Uterus (tissue), 4 donors: Measurements from ENCODE around the gene PRX. TPM values are rescaled to one million over a fixed set of nuclear protein-coding genes. Genes with fewer than 3 reads are reported as not detected.
A peak's percentile ranks its signal among the peaks of the same experiment; 100 is the strongest.

Experiments used
- DNase-seq, 2 donors: peaks; one replicate each; pipeline ENCODE4 v3.0.0-alpha.2; 2019 to 2020
- H3K27ac ChIP-seq, 2 donors: fragments of 200-600 bp; sonication (generic); 1 replicate in 1 of 2; 2 replicates in 1 of 2; pipeline ENCODE4 v1.5.1; 2016 to 2018
- H3K27me3 ChIP-seq, 2 donors: fragments of 200-600 bp; sonication (generic); one replicate each; pipeline ENCODE4 v1.5.1; 2018 to 2019; ENCODE audit warnings: control low read depth in 1 of 2
- H3K36me3 ChIP-seq, 2 donors: fragments of 200-600 bp; sonication (generic); one replicate each; pipeline ENCODE4 v1.5.1; 2019; ENCODE audit warnings: control low read depth in 1 of 2
- H3K4me1 ChIP-seq, 2 donors: fragments of 200-600 bp; sonication (generic); one replicate each; pipeline ENCODE4 v1.5.1; 2018 to 2019; ENCODE audit warnings: control low read depth in 1 of 2
- H3K4me3 ChIP-seq, 2 donors: fragments of 200-600 bp; sonication (generic); 1 replicate in 1 of 2; 2 replicates in 1 of 2; pipeline ENCODE4 v1.5.1; 2018 to 2019; ENCODE audit warnings: mild to moderate bottlenecking in 1 of 2
- H3K9me3 ChIP-seq, 2 donors: fragments of 200-600 bp; sonication (generic); one replicate each; pipeline ENCODE4 v1.5.1; 2019; ENCODE audit warnings: control low read depth in 1 of 2
- POLR2A ChIP-seq, 2 donors: fragments of 450-650 bp; IDR thresholded peaks; one replicate each; pipeline ENCODE4 v1.6.1; 2016; ENCODE audit warnings: antibody characterized with exemption in 2 of 2, mild to moderate bottlenecking in 1 of 2, moderate library complexity in 1 of 2
- intact Hi-C: fragments of 100-400 bp; cut with DNase I; formaldehyde crosslinking; loops from one replicate; pipeline ENCODE4 v1.15.1; 2023; ENCODE audit warnings: low total_unique reads
- total RNA-seq, 4 donors: library from RNA; depleted of rRNA in 3 of 4; stranded (reverse); fragments of >200 nt in 3 of 4; gene quantifications; one replicate each; pipeline versions ENCODE4 v1.1.0 to v1.2.4, GENCODE V29; 2014 to 2023
- TF ChIP-seq, protein P1 (sequence below), 4 experiments: fragments of 200-600 bp in 2 of 4; fragments of 450-650 bp in 2 of 4; sonication (generic) in 2 of 4; IDR thresholded peaks; one replicate each; pipeline ENCODE4 v1.5.1; 2016 to 2019; ENCODE audit warnings: antibody characterized with exemption in 4 of 4, mild to moderate bottlenecking in 2 of 4, moderate library complexity in 1 of 4
- donor health status: DM: yes; HTN: yes; CAD: no.

The PRX gene
- total RNA-seq, 4 donors from 2014 or later, result 3.3 to 7.5 (median 4.8) TPM

DNA sequence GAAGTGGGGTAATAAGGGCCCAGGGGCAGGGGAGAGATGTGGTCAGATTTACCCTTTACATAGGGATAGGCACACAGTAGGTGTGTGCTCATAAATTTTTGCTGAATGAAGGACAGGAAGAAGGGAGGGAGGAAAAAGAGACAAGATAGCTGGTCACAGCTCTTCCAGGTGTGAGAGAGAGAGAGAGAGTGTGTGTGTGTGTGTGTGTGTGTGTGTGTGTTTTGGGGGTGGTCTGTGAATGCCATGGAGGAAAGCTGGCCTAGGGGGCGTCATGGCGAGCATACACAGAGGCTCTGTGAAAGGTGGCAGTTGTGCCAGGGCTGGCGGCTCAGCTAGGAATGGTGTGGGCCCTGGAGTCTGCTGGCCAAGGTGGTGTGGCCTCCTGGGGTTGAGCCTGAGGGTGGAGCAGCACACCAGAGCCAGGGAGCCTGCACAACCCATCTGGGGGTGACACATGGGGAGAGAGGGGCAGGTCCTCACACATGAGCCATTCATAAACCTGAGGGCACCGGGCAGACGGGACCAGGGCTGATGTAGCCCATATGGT lies 6.0 kb upstream of the PRX start:
- intact Hi-C loops, result no loop called here
- TF ChIP-seq, protein P1, sequence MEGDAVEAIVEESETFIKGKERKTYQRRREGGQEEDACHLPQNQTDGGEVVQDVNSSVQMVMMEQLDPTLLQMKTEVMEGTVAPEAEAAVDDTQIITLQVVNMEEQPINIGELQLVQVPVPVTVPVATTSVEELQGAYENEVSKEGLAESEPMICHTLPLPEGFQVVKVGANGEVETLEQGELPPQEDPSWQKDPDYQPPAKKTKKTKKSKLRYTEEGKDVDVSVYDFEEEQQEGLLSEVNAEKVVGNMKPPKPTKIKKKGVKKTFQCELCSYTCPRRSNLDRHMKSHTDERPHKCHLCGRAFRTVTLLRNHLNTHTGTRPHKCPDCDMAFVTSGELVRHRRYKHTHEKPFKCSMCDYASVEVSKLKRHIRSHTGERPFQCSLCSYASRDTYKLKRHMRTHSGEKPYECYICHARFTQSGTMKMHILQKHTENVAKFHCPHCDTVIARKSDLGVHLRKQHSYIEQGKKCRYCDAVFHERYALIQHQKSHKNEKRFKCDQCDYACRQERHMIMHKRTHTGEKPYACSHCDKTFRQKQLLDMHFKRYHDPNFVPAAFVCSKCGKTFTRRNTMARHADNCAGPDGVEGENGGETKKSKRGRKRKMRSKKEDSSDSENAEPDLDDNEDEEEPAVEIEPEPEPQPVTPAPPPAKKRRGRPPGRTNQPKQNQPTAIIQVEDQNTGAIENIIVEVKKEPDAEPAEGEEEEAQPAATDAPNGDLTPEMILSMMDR (IDR thresholded peaks at IDR 0.05), result no peak
- TF ChIP-seq POLR2A (IDR thresholded peaks at IDR 0.05), result no peak

DNA sequence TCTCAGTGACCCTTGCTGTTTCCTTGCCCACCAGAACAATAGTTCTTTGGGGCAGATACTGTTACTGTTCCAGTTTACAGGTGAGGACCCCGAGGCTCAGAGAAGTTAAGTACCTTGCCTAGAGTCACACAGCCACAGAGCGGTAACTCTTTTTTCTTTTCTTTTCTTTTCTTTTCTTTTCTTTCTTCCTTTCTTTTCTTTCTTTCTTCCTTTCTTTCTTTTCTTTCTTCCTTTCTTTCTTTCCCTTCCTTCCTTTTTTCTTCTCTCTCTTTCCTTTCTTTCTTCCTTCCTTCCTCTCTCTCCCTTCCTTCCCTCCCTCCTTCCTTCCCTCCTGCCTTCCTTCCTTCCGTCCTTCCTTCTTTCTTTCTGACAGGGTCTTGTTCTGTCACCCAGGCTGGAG lies 4.9 kb upstream of the PRX start:
- TF ChIP-seq POLR2A (IDR thresholded peaks at IDR 0.05), result no peak
- TF ChIP-seq, protein P1 (IDR thresholded peaks at IDR 0.05), result no peak
- H3K27ac ChIP-seq, result peak overlapping the region; percentile 72 to 79
- no peak for DNase-seq

More for the DNA sequence above, 6.0 kb upstream of the PRX start:
- Histone ChIP-seq H3K4me1 (peaks cover 0 to 18% of the 10 kb centered on the region in 2 donors), H3K36me3 (no peaks in the 10 kb centered on the region), H3K27me3 (no peaks in the 10 kb centered on the region), H3K27ac (no peak overlapping the region), H3K9me3 (no peaks in the 10 kb centered on the region), H3K4me3 (no peak overlapping the region)
- no peak for DNase-seq

DNA sequence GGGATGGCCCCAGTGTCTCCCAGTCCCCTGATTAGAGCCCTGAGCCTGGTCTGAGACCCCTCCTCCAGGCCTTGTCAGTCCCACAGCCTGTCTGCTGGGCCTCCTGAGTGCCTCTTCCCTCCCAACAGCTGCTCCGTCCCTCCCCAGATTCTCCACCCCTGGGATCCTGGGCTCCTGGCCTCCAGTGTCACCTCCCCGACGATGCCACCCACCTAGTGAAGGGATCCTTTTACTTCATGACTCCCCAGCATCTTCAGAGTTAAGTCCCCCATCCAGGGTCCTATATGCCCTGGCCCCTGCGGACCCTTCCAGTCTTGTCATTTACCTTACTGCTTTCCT lies 4.4 kb upstream of the PRX start:
- Histone ChIP-seq H3K36me3 (no peaks in the 10 kb centered on the region), H3K9me3 (no peaks in the 10 kb centered on the region), H3K27me3 (no peaks in the 10 kb centered on the region), H3K27ac (peak overlapping the region; percentile 72 to 79), H3K4me1 (peaks cover 0 to 13% of the 10 kb centered on the region in 2 donors), H3K4me3 (no peak overlapping the region)
- TF ChIP-seq, protein P1 (IDR thresholded peaks at IDR 0.05), result no peak
- TF ChIP-seq POLR2A (IDR thresholded peaks at IDR 0.05), result no peak
- intact Hi-C loops, result no loop called here
- DNase-seq, result no peak

More for the DNA sequence above, 4.9 kb upstream of the PRX start:
- intact Hi-C loops, result no loop called here
- Histone ChIP-seq H3K27me3 (no peaks in the 10 kb centered on the region), H3K4me1 (peaks cover 0 to 17% of the 10 kb centered on the region in 2 donors), H3K9me3 (no peaks in the 10 kb centered on the region), H3K4me3 (no peak overlapping the region), H3K36me3 (no peaks in the 10 kb centered on the region)

DNA sequence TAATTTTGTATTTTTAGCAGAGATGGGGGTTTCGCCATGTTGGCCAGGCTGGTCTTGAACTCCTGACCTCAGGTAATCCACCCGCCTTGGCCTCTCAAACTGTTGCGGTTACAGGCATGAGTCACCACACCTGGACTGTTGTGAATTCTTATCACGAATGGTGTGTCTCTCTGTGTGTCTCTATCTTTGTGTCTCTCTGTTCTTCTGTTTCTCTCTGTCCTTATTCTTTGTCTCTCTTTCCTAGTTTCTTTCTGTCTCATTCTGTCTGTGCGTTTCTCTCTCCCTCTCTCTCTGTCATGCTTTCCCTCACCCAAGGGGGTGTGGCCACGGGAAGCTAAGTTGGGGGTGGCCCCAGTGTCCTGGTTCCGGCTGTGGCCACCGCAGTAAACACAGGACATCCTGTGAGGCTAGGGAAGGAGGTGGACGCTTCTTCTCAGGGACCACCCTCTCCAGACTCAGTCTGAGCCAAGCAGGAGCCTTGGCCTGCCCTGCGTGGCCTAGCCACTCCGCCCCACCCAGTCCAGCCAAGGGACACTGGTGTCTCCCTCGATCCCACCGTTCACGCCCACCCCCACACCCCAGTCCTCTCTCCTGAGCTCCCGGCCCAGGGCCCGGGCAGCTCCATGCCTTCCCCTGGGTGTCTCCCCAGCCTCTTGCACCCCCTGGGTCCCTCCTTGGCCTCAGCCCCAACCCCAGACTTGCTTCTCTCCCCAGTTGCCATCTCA lies 3.9 kb upstream of the PRX start:
- Histone ChIP-seq H3K4me1 (peaks cover 0 to 7% of the 10 kb centered on the region in 2 donors), H3K4me3 (no peak overlapping the region), H3K27me3 (no peaks in the 10 kb centered on the region), H3K9me3 (no peaks in the 10 kb centered on the region), H3K36me3 (no peaks in the 10 kb centered on the region), H3K27ac (peak overlapping the region; percentile 72 to 79)
- intact Hi-C loops, result no loop called here
- peak in 1 of 2 donors; percentile 36 for TF ChIP-seq POLR2A (IDR thresholded peaks at IDR 0.05)
- TF ChIP-seq, protein P1 (IDR thresholded peaks at IDR 0.05), result no peak
- no peak for DNase-seq

DNA sequence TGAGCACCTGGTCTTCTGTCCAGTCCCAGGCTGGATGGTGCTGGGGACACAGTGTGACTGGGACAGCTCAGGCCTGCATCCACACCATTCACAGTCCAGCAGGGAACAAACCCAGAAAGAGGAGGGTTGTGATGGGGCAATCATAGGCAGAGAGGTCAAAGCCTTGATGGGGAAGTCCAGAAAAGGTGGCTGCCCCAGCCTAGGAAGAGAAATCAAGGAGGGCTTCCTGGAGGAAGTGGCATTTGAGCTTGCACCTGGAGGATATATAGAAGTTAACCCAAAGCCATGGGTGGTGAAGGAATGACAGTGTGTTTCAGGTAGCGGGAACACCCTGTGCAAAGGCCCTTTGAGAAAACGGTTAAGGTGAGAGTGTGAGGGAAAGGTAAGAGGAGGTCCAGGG lies 2.6 kb upstream of the PRX start:
- no peak for DNase-seq
- Histone ChIP-seq H3K9me3 (no peaks in the 10 kb centered on the region), H3K4me3 (no peak overlapping the region), H3K27ac (no peak overlapping the region), H3K36me3 (no peaks in the 10 kb centered on the region), H3K4me1 (no peaks in the 10 kb centered on the region), H3K27me3 (no peaks in the 10 kb centered on the region)
- TF ChIP-seq, protein P1 (IDR thresholded peaks at IDR 0.05), result no peak
- no peak for TF ChIP-seq POLR2A (IDR thresholded peaks at IDR 0.05)
- intact Hi-C loops, result no loop called here
